H9 (cell line): ENCODE data around the gene CST4. TPM values are rescaled to one million over a fixed set of nuclear protein-coding genes. Genes with fewer than 3 reads are reported as not detected.

ENCODE experiments used
- DNase-seq: peaks from one replicate; pipeline ENCODE4 v3.0.0-alpha.2; 2017
- H2AFZ ChIP-seq: one replicate; pipeline ENCODE4 v1.6.1; 2013; ENCODE audit warnings: mild to moderate bottlenecking, low read length, control low read depth, moderate library complexity
- H2AK5ac ChIP-seq: 2 replicates; pipeline ENCODE4 v1.6.1; 2013; ENCODE audit warnings: low read length, control low read depth, mixed read lengths; ENCODE audit not compliant: insufficient read length
- H2BK120ac ChIP-seq: one replicate; pipeline ENCODE4 v1.6.1; 2013; ENCODE audit warnings: low read depth, mild to moderate bottlenecking, low read length, control low read depth, inconsistent platforms; ENCODE audit not compliant: poor library complexity, severe bottlenecking
- H2BK12ac ChIP-seq: 2 replicates; pipeline ENCODE4 v1.6.1; 2013; ENCODE audit warnings: low read length, control low read depth, mixed read lengths, low read depth; ENCODE audit not compliant: insufficient read length
- H2BK15ac ChIP-seq: 2 replicates; pipeline ENCODE4 v1.6.1; 2013; ENCODE audit warnings: low read depth, low read length, control low read depth
- H2BK20ac ChIP-seq: one replicate; pipeline ENCODE4 v1.6.1; 2013; ENCODE audit warnings: low read depth, mild to moderate bottlenecking, low read length, control low read depth, inconsistent platforms; ENCODE audit not compliant: poor library complexity, severe bottlenecking
- H2BK5ac ChIP-seq: 2 replicates; pipeline ENCODE4 v1.6.1; 2013; ENCODE audit warnings: low read length, control low read depth, mixed read lengths; ENCODE audit not compliant: insufficient read length
- H3K14ac ChIP-seq: 2 replicates; pipeline ENCODE4 v1.6.1; 2013; ENCODE audit warnings: low read length, control low read depth; ENCODE audit not compliant: insufficient read depth
- H3K18ac ChIP-seq: 2 replicates; pipeline ENCODE4 v1.6.1; 2013; ENCODE audit warnings: low read depth, mild to moderate bottlenecking, mixed read lengths, low read length, control low read depth; ENCODE audit not compliant: insufficient read length
- H3K23ac ChIP-seq: 2 replicates; pipeline ENCODE4 v1.6.1; 2013; ENCODE audit warnings: low read length, control low read depth, mixed read lengths, low read depth; ENCODE audit not compliant: insufficient read length
- H3K23me2 ChIP-seq: 2 replicates; pipeline ENCODE4 v1.6.1; 2013; ENCODE audit warnings: low read depth, mild to moderate bottlenecking, mixed read lengths, low read length, control low read depth; ENCODE audit not compliant: insufficient read length, poor library complexity, severe bottlenecking
- H3K27ac ChIP-seq: 2 replicates; pipeline ENCODE4 v1.5.1; 2013; ENCODE audit warnings: low read length, control low read depth, mixed read lengths, low read depth; ENCODE audit not compliant: insufficient read length
- H3K27me3 ChIP-seq: 2 replicates; pipeline ENCODE4 v1.6.1; 2013; ENCODE audit warnings: low read length, control low read depth, inconsistent platforms; ENCODE audit not compliant: insufficient read depth
- H3K4ac ChIP-seq: 2 replicates; pipeline ENCODE4 v1.6.1; 2013; ENCODE audit warnings: low read depth, mild to moderate bottlenecking, control low read depth, inconsistent platforms, low read length, moderate library complexity
- H3K4me1 ChIP-seq: 2 replicates; pipeline ENCODE4 v1.6.1; 2013; ENCODE audit warnings: low read length, control low read depth, inconsistent platforms; ENCODE audit not compliant: insufficient read depth
- H3K4me2 ChIP-seq: 2 replicates; pipeline ENCODE4 v1.6.1; 2013; ENCODE audit warnings: low read length, control low read depth, mixed read lengths; ENCODE audit not compliant: insufficient read length, insufficient read depth
- H3K56ac ChIP-seq: 2 replicates; pipeline ENCODE4 v1.6.1; 2013; ENCODE audit warnings: low read depth, mild to moderate bottlenecking, mixed read lengths, low read length, control low read depth; ENCODE audit not compliant: insufficient read length
- H3K79me1 ChIP-seq: 2 replicates; pipeline ENCODE4 v1.6.1; 2013; ENCODE audit warnings: low read depth, mild to moderate bottlenecking, moderate library complexity, low read length, control low read depth, inconsistent platforms; ENCODE audit not compliant: insufficient read depth, poor library complexity, severe bottlenecking
- H3K79me2 ChIP-seq: 2 replicates; pipeline ENCODE4 v1.6.1; 2013; ENCODE audit warnings: low read length, control low read depth, inconsistent platforms; ENCODE audit not compliant: insufficient read depth
- H3K9ac ChIP-seq: 2 replicates; pipeline ENCODE4 v1.6.1; 2013; ENCODE audit warnings: low read length, control low read depth, mixed read lengths; ENCODE audit not compliant: insufficient read length; ENCODE audit errors: extremely low read depth
- H3K9me3 ChIP-seq: one replicate; pipeline ENCODE4 v1.6.1; 2013; ENCODE audit warnings: low read depth, low read length, inconsistent platforms; ENCODE audit not compliant: control insufficient read depth
- H3T11ph ChIP-seq: one replicate; pipeline ENCODE4 v1.6.1; 2013; ENCODE audit warnings: mild to moderate bottlenecking, low read length, control low read depth, inconsistent platforms
- H4K20me1 ChIP-seq: one replicate; pipeline ENCODE4 v1.6.1; 2013; ENCODE audit not compliant: control insufficient read depth, insufficient read length, insufficient read depth
- H4K5ac ChIP-seq: 2 replicates; pipeline ENCODE4 v1.6.1; 2013; ENCODE audit warnings: low read depth, mild to moderate bottlenecking, mixed read lengths, low read length, control low read depth; ENCODE audit not compliant: insufficient read length
- H4K8ac ChIP-seq: replicated peaks from 2 replicates; pipeline ENCODE4 v1.6.1; 2013; ENCODE audit warnings: low read length, control low read depth, mixed read lengths, low read depth; ENCODE audit not compliant: insufficient read length
- H4K91ac ChIP-seq: 2 replicates; pipeline ENCODE4 v1.6.1; 2013; ENCODE audit warnings: low read depth, mild to moderate bottlenecking, moderate library complexity, mixed read lengths, low read length, control low read depth; ENCODE audit not compliant: insufficient read length
- H3K27ac Mint-ChIP-seq, 3 experiments: 2 replicates in 2 of 3; 3 replicates in 1 of 3; pipeline ENCODE4 v1.8.0; 2020 to 2021; ENCODE audit warnings: mixed read lengths in 3 of 3, mild to moderate bottlenecking in 1 of 3, moderate library complexity in 1 of 3
- H3K27me3 Mint-ChIP-seq: 2 replicates; pipeline ENCODE4 v1.8.0; 2021; ENCODE audit warnings: low read depth, mild to moderate bottlenecking, moderate library complexity, mixed read lengths
- H3K36me3 Mint-ChIP-seq, 3 experiments: 2 replicates in 2 of 3; 3 replicates in 1 of 3; pipeline ENCODE4 v1.8.0; 2020 to 2021; ENCODE audit warnings: low read depth in 3 of 3, mixed read lengths in 3 of 3; ENCODE audit not compliant: insufficient read depth in 1 of 3
- H3K4me1 Mint-ChIP-seq, 2 experiments: 2 replicates each; pipeline ENCODE4 v1.8.0; 2020; ENCODE audit warnings: mixed read lengths in 2 of 2
- H3K4me3 Mint-ChIP-seq, 2 experiments: 2 replicates in 1 of 2; 3 replicates in 1 of 2; pipeline ENCODE4 v1.8.0; 2020 to 2021; ENCODE audit warnings: mild to moderate bottlenecking in 2 of 2, mixed read lengths in 2 of 2, moderate library complexity in 1 of 2
- H3K9me3 Mint-ChIP-seq, 2 experiments: 2 replicates in 1 of 2; 3 replicates in 1 of 2; pipeline ENCODE4 v1.8.0; 2020; ENCODE audit warnings: mild to moderate bottlenecking in 2 of 2, mixed read lengths in 2 of 2, moderate library complexity in 1 of 2
- WGBS: extraction: QIAGEN DNeasy Blood & Tissue Kit; methylation state at CpG from one replicate; pipeline ENCODE4 v1.1.7; 2013; ENCODE audit warnings: missing lambda C conversion rate, low lambda C conversion rate, mixed read lengths; ENCODE audit not compliant: insufficient read length; ENCODE audit errors: extremely low coverage; 5-methylcytosine and 5-hydroxymethylcytosine counted together
- total RNA-seq: library from RNA; stranded (reverse); gene quantifications from 2 replicates; pipeline ENCODE4 v1.2.1, GENCODE V29; 2021
- TF ChIP-seq, protein P1 (sequence below): fragments of 200-600 bp; sonication (generic); conservative IDR thresholded peaks from 3 replicates; pipeline ENCODE4 v1.8.0; 2021; ENCODE audit warnings: antibody characterized with exemption, mild to moderate bottlenecking

The CST4 gene
- total RNA-seq, 1 experiment from 2014 or later = not detected

- H3K56ac ChIP-seq = no peak overlapping the region
- no peak overlapping the region for H4K91ac ChIP-seq
- H2BK20ac ChIP-seq = no peak overlapping the region
- no peak overlapping the region for H4K5ac ChIP-seq
- no peaks in the 10 kb centered on the region for H3K79me1 ChIP-seq
- H3K4ac ChIP-seq = no peak overlapping the region
- TF ChIP-seq, protein P1, sequence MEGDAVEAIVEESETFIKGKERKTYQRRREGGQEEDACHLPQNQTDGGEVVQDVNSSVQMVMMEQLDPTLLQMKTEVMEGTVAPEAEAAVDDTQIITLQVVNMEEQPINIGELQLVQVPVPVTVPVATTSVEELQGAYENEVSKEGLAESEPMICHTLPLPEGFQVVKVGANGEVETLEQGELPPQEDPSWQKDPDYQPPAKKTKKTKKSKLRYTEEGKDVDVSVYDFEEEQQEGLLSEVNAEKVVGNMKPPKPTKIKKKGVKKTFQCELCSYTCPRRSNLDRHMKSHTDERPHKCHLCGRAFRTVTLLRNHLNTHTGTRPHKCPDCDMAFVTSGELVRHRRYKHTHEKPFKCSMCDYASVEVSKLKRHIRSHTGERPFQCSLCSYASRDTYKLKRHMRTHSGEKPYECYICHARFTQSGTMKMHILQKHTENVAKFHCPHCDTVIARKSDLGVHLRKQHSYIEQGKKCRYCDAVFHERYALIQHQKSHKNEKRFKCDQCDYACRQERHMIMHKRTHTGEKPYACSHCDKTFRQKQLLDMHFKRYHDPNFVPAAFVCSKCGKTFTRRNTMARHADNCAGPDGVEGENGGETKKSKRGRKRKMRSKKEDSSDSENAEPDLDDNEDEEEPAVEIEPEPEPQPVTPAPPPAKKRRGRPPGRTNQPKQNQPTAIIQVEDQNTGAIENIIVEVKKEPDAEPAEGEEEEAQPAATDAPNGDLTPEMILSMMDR = no peak
- no CpG with 5 or more reads among the region's 2 CpGs for WGBS
- no peak overlapping the region for H3K14ac ChIP-seq
- H3K27me3 ChIP-seq = no peaks in the 10 kb centered on the region
- no peaks in the 10 kb centered on the region for H3K23me2 ChIP-seq
- H3K27ac ChIP-seq = no peak overlapping the region
- no peaks in the 10 kb centered on the region for H3K4me1 ChIP-seq
- H3K9me3 ChIP-seq = no peaks in the 10 kb centered on the region
- no peak overlapping the region for H3T11ph ChIP-seq
- no peak overlapping the region for H2BK120ac ChIP-seq
- no peak overlapping the region for H2BK5ac ChIP-seq
- H3K18ac ChIP-seq = no peak overlapping the region
- no peak overlapping the region for H3K27ac Mint-ChIP-seq
- H3K4me3 Mint-ChIP-seq = no peak overlapping the region
- H3K9ac ChIP-seq = no peak overlapping the region
- H2AFZ ChIP-seq = no peak overlapping the region
- no peaks in the 10 kb centered on the region for H4K20me1 ChIP-seq
- H3K9me3 Mint-ChIP-seq = no peaks in the 10 kb centered on the region
- H3K23ac ChIP-seq = no peak overlapping the region
- H2BK12ac ChIP-seq = no peak overlapping the region
- no peak overlapping the region for H2AK5ac ChIP-seq
- H3K4me2 ChIP-seq = no peak overlapping the region
- H2BK15ac ChIP-seq = no peak overlapping the region
- no peak for DNase-seq
- H3K36me3 Mint-ChIP-seq = no peaks in the 10 kb centered on the region; a peak in 1 of 7 replicates
- peaks cover 6% of the 10 kb centered on the region for H3K27me3 Mint-ChIP-seq
- no peaks in the 10 kb centered on the region for H3K79me2 ChIP-seq
- H3K4me1 Mint-ChIP-seq = peaks cover 3 to 9% of the 10 kb centered on the region in 2 experiments
- no peak overlapping the region for H4K8ac ChIP-seq
Measured at GRCh38 chr20:23683807-23684206, 5.0 kb downstream of the CST4 start.
